Stimulated activated CD4-positive, alpha-beta T cell treated with anti-CD3 and anti-CD28 coated beads, Interleukin-1b, Interleukin-23, amount 100 ng/mL, for 24 hours (primary cell): Measurements from ENCODE around the gene SERPINE1.
"Not testable (repeated sequence)": the region's sequence is repeated elsewhere in the genome, so short reads cannot be mapped to it uniquely, and the experiment has no call there.

Experiments
- DNase-seq, 4 experiments: peaks; one replicate each; pipeline ENCODE4 v3.0.0-alpha.2; 2020; ENCODE audit warnings: low read depth in 4 of 4, low spot score in 1 of 4

Gene SERPINE1

DNA sequence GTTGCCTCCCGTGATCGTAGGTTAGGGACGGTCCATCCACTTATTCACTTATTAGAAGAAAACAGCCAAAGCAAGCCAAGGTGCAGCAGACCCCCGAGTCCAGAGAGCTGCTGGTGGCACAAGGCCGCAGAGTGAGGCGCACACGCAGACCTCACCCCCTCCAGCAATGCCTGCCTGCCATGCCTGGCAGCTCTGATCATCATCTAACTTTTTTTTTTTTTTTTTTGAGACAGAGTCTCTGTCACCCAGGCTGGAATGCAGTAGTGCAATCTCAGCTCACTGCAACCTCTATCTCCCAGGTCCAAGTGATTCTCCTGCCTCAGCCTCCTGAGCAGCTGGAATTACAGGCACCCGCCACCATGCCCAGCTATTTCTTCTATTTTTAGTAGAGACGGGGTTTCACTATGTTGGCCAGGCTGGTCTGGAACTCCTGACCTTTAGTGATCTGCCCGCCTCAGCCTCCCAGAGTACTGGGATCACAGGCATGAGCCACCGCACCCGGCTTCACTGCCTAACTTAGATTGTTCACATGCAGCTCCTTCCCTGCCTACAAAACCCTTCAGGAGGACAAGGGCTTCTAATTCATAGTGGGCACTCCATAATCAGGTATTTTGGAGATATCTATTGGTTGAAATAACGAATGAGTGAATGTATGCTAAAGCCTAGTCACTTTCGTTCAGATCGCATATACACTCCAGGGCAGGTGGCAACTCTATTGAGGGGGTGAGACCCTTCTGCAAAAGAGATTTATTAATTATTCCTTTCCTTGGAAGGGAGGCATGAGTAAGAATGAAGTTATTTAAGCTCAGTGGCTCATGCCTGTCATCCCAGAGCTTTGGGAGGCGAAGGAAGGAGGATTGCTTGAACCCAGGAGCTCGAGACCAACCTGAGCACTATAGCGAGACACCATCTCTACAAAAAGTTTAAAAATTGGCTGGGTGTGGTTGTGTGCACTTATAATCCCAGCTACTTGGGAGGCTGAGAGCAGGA, 25.8 kb upstream of the SERPINE1 start:
- no peak for DNase-seq

DNA sequence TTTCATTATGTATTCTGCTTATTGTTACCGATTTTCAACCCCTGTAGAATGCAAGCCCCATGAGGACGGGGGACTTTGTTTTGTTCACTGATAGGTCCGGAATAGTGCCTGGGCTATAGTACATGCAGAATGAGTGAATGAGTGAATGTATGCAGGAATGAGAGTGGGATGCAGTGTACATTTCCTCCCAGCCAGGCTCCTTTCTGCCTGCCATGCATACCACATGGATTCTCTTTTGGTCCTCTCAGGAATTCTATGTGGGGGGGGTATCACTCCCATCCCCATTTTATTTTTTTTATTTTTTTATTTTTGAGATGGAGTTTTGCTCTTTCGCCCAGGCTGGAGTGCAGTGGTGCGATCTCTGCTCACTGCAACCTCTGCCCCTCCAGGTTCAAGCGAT, 24.9 kb upstream of the SERPINE1 start:
- DNase-seq = no peak

DNA sequence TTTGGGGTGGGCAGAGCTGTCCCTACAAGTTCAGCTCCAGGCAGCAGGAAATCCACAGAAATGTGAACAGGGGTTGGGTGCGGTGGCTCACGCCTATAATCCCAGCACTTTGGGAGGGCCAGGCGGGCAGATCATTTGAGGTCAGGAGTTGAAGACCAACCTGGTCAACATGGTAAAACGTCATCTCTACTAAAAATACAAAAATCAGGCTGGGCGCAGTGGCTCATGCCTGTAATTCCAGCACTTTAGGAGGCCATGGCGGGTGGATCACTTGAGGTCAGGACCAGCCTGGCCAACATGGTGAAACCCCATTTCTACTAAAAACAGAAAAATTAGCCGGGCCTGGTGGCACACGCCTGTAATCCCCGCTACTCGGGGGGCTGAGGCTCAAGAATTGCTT, 23.2 kb upstream of the SERPINE1 start:
- not testable (repeated sequence) for DNase-seq

GRCh38 chr7:101104193-101104713, 22.7 kb upstream of the SERPINE1 start:
- no peak for DNase-seq

GRCh38 chr7:101104799-101105198, 22.1 kb upstream of the SERPINE1 start:
- DNase-seq = no peak

DNA sequence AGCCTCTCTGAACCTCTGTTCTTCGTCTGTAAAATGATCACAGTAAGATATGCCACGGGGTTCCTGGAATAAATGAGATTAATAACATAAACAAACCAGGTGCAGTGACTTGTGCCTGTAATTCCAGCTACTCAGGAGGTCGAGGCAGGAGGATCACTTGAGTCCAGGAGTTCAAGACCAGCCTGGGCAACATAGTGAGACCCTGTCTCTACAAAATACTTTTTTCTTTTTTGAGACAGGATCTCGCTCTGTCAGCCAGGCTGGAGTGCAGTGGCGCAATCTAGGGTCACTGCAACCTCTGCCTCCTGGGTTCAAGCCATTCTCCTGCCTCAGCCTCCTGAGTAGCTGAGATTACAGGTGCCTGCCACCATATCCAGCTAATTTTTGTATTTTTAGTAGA, 21.7 kb upstream of the SERPINE1 start:
- DNase-seq = not testable (repeated sequence)

DNA sequence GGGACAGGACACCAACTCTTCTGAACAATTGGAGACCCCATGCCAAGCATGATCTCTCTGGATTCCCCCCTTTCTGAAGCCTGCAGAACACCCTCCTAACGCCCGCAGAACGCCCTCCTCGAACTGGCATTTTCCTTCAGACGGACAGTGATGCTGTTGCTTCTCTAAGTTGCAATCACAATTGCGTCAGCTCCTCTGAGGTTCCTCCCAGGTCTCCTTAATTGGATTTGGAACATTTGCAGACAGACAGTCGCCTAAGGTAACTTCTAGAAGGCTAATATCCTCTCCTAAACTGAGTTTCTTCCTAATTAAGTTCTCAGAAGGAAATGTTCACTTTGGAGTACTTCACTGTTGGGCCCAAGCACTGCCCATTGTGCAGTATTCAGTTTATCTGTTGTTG, 20.5 kb upstream of the SERPINE1 start:
- no peak for DNase-seq

DNA sequence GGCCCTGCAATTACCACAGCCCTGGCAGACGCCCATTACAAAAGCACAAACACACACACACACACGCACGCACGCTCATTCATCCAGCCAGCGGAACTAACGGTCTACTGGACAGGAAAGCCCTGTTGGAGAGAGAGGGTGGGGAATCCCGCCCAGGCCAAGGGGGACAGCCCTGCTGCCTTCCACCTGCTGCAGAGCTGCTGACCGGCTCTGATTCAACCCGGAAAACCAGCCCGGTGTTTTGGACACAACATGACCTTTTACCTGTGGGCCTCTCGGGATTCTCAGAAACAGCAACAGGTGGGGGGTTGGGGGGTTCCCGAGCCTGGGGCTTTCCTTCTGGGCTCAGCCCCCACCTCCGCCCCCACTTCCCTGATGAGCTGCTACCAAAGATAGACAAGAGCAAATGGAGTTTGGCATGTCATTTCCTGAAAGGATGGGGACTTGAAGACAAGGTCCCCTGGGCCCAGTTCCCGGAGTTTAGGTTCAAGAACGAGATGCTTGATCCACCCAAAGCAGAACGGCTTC, 18.5 kb upstream of the SERPINE1 start:
- DNase-seq = no peak

GRCh38 chr7:101108961-101109360, 17.9 kb upstream of the SERPINE1 start:
- DNase-seq = no peak

DNA sequence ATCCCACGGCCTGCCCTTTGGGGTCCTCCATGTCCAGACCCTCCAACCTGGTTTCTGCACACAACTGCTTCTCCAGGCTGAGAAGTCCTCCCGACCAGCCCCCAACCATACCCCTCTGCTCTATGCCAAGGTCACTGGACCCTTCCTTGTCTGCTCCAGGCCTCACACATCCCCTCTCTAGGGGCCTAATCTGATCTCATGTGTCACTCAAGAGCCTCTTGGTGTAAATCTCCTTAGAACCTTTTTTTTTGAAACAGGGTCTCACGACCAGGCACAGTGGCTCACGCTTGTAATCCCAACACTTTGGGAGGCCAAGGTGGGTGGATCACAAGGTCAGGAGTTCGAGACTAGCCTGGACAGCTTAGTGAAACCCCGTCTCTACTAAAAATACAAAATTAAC, 17.5 kb upstream of the SERPINE1 start:
- DNase-seq = no peak

- DNase-seq = no peak
Observed at GRCh38 chr7:101111261-101111660, 15.6 kb upstream of the SERPINE1 start.

DNA sequence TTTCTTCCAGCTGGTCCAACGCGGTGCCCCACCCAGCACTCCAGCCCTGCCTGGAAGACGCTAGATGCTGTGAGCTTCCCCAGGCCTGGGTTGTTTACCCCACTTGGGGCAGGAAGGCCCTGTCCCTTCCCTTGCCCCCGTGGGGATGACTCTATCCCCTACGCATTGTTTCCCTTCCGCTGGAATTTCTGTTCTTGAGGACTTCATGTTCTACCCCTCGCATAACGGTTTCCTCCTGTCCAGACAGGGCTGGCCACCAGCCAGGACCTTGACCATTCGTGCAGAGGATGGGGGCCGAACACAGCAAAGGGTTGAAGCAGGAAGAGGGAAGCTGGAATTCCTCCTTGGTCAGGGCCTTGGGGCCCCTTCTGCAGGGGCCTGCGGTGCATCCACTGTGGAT, 14.7 kb upstream of the SERPINE1 start:
- no peak for DNase-seq

DNA sequence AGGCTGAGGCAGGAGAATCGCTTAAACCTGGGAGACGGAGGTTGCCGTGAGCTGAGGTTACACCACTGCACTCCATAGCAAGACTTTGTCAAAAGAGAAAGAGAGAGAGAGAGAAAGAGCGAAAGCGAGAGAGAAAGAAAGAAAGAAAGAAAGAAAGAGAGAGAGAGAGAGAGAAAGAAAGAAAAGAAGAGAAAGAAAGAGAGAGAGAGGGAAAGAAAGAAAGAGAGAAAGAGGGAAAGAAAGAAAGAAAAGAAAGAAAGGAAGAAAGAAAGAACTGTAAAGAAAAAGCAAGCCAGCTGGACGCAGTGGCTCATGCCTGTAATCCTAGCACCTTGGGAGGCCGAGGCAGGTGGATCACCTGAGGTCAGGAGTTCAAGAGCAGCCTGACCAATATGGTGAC, 13.8 kb upstream of the SERPINE1 start:
- not testable (repeated sequence) for DNase-seq

DNA sequence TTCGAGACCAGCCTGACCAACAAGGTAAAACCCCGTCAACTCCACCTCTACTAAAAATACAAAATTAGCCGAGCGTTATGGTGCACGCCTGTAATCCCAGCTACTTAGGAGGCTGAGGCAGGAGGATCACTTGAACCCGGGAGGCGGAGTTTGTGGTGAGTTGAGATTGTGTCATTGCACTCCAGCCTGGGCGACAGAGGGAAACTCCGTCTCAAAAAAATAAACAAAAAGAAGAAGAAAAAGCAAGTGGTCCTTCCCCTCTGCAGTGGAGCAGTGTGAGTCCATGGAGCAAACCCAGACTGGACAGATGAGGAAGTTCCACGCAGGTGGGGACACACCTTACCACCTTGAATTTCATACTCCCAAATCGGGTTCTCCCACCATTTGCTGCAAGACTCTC, 13.1 kb upstream of the SERPINE1 start:
- no peak for DNase-seq

GRCh38 chr7:101114492-101114891, 12.4 kb upstream of the SERPINE1 start:
- no peak for DNase-seq

GRCh38 chr7:101115215-101115614, 11.7 kb upstream of the SERPINE1 start:
- no peak for DNase-seq

DNA sequence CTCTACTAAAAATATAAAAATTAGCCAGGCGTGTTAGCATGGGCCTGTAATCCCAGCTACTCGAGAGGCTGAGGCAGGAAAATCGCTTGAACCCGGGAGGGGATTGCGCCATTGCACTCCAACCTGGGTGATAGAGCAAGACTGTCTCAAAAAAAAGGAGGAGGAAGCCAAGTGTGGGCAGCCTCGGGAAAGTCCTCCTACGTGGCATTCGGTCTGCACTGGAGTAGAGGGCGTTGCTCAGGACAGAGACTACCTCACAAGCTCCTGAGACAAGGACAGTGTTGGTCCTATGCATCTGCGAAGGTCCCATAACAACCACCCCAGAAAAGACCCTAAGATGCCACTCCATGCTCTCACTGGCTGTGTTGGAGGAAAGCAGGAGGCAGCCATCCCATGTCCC, 10.0 kb upstream of the SERPINE1 start:
- no peak for DNase-seq

GRCh38 chr7:101118856-101119255, 8.0 kb upstream of the SERPINE1 start:
- no peak for DNase-seq

- DNase-seq = no peak
Observed at GRCh38 chr7:101119876-101120275, 7.0 kb upstream of the SERPINE1 start.

DNA sequence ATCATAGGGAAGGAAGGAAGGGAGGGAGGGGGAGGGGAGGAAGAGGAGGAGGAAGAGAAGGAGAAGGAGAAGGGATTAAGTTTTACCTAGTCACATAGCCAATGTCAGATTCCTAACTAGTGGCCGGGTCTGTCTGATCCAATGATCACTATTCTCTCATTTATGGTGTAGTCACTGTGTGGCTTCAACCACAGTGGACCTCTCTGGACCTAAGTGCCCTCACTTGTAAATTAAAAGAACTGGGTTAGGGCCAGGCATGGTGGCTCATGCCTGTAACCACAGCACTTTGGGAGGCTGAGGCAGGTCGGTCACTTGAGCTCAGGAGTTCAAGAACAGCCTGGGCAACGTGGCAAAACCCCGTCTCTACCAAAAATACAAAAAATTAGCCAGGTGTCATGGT, 6.6 kb upstream of the SERPINE1 start:
- no peak for DNase-seq

GRCh38 chr7:101121631-101121990, 5.3 kb upstream of the SERPINE1 start:
- DNase-seq = not testable (repeated sequence)
